Hematopoietic multipotent progenitor cell treated with erythropoietin and hydrocortisone succinate and interleukin-3 and kit ligand, for 15 days (in vitro differentiated cells): ENCODE results near the gene PRKAR1B.
"Not testable (repeated sequence)": the region's sequence is repeated elsewhere in the genome, so short reads cannot be mapped to it uniquely, and the experiment has no call there.

Experiments
- DNase-seq: peaks from one replicate; pipeline ENCODE4 v3.0.0-alpha.2; 2015; ENCODE audit warnings: low spot score

Gene PRKAR1B

DNA sequence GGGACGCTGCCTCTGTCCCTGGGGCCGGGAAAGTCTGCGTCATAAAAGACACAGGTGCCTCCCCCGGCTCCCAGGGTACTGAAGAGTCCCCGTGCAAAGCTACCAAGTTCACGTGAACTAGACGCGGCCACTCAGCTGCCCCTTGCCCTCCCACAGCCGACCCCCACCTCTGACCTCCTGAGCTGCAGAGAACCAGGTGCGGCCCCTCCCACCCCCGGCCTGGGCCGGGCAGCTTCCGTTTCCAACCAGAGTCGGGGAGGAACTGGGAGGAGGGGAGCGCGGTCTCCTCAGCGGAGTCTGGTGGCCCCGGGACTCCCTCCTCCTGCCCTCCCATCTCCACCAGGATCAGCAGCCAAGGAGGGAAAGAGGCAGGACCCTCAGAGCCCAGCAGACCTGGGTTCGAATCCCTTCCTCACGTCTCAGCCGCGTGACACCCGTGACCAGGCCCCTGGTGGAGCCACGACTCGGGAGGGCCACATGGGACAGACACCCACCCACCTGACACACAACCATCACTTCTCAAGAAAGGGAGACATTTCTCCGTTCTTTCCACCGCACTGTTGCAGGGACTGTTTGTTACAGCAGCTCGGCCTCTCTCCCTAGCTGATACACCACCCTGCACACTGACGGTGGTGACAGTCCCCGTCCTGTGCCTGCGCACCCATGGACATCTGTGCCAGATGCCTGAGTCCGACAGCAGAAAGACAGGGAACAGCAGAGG lies 170.1 kb downstream of the PRKAR1B start:
- DNase-seq = no peak

DNA sequence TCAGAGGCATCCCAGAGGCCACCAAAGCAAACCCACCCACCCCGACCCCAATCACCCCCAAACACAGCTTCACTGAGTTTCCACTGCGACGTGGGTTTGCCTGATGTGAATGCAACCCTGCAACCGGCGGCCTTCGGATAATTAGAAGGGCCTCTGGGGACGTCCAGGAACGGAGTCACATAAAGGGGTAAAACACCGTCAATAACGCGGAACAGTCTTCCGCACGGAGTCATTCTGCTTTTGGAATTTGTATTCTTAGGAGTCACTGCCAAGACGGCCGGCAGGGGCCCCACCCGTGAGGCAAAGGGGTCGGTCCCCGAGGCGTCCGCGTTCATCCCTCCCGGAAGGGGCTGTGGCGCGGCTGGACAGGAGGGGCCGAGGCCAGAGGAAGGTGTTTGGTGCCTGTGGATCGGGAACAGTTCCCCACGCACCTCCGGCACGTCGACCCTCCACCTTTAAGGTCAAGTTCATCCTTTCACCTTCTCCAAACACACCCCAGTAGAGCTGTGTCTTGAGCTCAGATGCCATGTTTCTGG lies 170.7 kb downstream of the PRKAR1B start:
- DNase-seq = no peak

DNA sequence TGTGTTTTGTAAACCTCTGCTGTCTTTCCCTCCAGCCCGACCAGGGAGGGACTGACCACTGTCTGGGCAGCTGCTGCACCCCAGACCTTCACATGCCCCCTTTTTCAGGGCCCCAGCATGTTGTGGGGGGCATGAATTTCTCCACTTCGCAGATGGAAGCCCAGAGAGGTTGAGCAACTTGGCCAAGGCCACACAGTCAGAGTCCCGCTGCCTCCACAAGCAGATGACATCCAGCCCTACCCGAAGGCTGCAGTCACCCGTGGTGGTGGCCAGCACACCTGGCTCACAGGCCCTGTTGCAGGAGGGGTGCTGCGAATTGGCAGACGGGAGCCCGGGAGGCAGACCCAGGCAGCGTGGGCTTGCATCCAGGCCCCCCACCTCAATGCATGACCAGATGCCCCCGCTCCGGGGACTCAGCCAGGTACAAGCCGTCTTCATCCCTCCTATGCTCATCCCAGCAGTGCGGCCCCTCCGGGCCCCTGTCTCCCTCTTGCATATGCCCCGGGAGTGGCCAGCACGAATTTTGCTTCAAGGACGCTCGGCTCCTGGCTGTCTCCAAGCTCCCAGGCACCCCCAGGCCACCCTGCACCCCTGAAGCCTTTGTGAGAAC lies 171.4 kb downstream of the PRKAR1B start:
- no peak for DNase-seq

DNA sequence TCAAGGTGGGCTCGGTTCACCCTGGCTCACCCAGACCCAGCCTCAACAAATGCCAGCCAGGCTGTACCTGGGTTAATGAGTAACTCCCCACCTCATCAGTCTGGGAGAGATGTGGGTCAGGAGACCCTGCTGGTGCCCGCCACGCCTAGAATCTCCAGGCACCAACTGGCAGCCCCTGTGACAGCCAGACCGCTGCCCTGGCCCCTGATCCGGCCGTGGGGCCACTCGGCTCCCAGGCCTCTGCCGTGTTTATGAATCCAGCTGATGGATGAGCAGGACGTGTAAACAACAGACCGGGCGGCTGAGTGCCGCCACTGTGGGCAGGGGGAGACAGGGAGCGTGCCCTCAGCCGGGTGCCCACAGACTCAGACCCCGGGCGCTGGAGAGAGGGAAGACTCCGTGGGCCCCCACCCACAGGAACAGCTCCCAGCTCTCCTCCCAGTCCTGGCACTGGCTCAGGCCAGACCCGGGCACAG lies 173.4 kb downstream of the PRKAR1B start:
- no peak for DNase-seq

DNA sequence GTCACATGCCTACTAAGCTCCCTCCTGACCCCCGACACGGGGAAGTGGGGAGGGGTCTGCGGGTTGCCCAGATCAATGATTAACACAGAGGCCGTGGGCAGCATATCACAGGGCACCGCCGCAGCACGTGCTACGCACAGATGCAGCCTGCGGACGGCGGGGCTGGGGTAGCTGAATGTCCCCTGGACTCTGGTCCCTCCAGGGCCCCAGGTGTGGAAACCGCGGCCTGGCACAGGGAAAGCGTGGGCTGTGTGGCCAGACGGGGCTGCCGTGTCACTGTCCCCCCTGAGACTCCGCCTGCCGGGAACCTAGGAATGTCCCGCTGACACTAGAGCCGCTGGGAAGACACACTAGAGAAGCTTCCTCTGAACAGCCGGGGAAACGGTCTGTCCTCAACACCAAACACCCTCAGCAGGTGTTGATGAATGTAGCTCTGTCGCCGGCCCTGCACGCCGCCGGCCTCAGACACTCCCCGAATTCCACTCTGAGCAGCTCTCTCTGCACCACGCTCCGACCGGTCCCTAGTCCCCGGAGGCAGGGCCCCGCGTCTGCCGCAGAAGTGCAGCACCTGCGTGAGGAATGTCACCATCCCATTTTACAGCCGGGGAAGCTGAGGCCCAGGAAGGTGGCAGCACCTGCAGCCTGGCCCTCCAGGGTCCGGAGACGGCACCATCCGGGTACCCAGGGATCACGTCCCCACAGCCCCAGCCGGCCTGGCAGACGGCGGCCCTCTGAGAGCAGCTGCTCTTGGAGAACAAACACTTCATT lies 174.0 kb downstream of the PRKAR1B start:
- no peak for DNase-seq

DNA sequence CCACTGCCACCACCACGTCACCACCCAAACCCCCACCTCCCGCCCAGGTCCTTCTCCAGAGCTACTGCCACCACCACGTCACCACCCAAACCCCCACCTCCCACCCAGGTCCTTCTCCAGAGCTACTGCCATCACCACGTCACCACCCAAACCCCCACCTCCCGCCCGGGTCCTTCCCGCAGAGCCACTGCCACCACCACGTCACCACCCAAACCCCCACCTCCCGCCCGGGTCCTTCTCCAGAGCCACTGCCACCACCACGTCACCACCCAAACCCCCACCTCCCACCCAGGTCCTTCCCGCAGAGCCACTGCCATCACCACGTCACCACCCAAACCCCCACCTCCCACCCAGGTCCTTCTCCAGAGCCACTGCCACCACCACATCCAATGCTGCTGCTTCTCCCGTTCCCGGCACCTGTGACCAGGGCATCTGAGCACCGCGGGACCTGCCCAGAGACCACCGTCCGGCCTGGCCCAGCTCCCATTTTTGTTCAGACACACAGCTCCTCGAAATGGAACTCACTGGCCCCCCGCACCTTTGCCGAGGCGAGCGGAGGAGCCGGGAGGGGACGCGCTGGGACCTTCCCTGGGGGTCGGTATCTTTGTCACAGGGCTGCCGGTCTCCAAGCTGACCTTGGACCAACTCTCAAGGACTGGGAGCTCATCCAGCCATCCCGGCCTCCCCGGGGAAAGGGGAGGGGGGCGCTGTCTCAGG lies 174.8 kb downstream of the PRKAR1B start:
- DNase-seq = not testable (repeated sequence)

DNA sequence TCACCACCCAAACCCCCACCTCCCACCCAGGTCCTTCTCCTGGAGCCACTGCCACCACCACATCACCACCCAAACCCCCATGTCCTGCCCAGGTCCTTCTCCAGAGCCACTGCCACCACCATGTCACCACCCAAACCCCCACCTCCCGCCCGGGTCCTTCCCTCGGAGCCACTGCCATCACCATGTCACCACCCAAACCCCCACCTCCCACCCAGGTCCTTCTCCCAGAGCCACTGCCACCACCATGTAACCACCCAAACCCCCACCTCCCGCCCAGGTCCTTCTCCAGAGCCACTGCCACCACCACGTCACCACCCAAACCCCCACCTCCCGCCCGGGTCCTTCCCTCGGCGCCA lies 175.5 kb downstream of the PRKAR1B start:
- not testable (repeated sequence) for DNase-seq

DNA sequence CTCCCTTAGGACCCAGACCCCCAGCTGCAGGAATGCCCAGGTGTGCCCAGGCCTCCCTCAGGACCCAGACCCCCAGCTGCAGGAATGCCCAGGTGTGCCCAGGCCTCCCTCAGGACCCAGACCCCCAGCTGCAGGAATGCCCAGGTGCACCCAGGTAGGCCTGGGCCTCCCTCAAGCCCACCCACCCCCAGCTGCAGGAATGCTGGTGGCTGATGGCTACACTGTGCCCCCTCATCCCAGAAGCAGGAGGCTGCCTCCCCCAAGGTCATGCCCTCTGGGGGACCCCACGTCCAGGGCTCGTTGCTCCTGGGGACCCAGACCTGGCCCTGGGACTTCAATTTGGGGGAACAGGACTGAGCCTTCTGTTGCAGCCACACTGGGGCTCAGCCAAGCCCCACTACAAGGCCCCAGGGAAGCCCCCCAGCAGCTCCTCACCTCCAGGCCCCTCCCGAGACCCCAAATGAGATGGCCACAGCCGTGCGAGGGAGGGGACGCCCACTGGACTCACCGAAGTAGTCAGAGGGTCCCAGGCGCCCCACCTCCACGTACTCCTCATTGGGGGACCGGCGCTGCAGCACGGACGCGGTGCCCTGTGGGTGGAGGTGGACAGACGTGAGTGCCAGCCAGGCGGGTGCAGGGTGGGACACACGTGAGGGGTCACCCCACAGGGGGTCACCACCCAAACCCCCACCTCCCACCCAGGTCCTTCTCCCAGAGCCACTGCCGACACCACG lies 176.0 kb downstream of the PRKAR1B start:
- DNase-seq = no peak

DNA sequence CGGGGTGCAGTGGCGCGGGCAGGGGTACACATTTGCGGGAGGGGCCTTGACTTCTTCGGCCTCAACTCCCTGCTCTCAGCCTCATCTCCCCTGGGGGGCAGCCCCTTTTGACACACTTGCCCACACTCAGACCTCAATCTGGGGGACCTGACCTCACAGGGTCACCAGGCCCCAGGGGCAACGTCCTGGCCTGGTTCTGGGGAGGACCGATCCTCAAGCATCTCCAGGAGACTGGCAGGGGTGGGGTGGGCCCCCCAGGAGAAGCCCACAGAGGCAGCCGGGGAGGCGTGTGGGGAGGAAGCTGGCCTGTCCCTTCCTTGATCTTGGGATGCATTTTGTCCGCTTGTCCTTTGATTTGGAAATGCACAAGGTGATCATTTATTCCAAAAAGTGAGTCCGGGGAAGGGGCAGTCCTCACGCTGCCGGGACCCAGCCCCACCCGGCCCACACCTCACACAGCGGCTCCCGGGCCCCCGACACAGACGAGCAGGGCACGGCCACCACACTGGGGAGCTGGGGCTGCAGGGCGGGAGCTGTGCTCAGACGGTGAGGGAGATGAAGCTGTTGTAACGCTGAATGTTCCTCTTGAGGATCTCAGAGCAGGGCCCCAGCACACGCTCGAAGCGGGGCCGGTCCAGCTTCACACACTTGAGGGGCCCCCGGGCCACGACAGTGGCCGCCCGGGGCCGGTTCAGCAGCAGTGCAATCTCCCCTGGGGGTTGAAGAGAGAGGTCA lies 177.0 kb downstream of the PRKAR1B start:
- no peak for DNase-seq

DNA sequence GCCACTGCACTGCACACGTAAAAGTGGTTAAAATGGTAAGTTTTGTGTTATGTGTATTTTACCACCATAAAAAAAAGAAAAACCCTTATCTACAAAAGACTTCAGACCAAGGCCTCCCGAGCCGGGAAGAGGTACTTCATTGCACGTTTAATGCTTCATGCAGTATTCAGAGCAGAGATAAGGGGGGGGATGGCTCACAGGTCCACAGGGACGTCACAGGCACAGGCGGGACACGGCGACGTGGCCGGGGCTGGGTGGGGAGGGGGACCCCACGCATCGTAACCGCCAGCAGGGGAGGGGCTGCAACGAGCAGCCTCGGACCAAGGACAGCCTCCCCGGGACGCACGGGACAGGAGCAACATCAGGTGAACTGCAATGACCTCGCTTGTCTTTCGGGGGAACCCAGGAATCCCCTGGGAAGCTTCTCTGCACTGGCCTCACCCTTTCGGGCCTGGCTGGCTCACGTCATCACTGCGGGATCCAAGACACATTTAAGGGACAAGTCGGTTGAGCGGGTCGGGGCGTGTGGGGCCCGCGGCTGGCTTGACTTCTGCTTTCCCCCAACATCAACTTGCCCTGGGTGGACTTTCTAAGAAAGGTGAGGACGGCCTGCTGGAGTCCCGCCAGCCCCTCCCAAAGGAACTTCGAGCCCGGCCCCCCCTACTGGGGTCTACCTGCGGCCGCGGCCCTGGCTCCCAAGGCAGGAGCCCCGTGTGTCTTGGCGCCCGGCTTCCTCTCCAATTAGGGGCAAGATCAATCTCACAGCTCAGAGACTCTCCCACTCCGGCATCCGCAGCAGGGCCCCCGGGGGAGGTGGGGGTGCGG lies 177.8 kb downstream of the PRKAR1B start:
- no peak for DNase-seq

DNA sequence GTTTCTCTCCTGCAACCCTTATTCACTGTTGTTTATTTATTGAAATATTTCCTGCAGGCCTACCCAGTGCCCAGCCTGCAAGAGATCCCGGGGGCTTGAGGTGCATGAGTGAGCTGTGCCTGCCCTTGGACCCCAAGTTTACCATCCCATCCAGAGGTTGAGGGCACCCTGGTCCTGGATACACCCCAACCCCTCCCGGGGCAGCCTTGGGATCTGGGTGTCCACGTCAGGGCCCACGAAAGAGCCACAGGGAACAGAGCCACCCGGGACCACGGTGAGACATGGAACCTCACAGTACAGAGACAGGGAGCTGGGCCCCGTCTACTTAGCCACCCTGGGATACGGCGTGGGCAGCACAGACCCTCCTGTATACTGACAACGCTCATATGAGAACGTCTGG lies 178.7 kb downstream of the PRKAR1B start:
- no peak for DNase-seq

DNA sequence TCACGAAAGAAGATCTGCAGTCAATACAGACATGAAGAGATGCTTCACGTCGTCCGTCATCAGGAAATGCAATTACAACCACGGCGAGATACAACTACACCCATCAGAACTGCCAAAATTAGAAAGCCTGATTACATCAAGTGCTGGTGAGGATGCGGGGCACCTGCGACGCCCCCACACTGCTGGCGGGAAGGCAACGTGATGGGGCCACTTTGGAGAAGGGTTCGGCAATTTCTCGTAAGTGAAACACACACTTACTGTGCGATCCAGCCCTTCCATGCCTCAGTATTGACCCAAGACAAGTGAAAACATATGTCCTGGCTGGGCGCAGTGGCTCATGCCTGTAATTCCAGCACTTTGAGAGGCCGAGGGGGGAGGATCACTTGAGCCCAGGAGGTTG lies 181.6 kb downstream of the PRKAR1B start:
- DNase-seq = no peak

DNA sequence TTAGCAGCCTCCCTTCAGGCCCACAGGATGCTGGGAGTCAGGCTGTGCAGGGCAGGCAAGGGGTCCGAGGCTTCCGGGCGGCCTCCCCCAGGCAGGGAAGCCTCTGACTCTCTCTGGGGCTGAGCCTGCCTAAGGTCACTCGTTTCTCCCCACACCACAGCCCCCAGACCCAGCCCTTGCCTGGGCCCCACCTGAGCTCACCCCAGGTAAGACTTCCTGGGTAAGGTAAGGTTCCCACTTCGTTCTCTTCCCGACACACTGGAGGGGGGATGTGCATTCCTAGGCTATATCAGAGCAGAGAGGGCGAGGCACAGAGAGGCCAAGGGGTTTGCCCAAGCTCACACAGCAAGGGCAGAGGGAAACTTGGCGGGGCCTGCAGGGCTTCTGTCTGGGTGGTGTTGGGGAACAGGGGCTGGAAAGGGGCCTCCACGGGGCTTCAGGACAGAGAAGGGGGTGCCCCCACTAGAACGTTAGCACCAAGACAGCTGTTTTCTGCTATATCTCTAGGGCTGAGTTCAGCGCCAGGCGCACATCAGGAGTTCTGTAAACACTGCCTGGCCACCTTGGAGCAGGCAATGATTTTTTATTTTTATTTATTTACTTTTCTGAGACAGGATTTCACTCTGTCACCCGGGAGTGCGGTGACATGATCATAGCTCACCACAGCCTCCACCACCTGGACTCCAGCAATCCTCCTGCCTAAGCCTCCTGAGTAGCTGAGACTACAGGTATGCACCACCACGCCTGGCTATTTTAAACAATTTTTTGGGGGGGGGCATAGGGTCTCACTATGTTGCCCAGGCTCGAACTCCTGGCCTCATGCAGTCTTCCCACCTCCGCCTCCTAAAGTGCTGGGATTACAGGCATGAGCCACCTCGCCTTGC lies 182.5 kb downstream of the PRKAR1B start:
- no peak for DNase-seq

DNA sequence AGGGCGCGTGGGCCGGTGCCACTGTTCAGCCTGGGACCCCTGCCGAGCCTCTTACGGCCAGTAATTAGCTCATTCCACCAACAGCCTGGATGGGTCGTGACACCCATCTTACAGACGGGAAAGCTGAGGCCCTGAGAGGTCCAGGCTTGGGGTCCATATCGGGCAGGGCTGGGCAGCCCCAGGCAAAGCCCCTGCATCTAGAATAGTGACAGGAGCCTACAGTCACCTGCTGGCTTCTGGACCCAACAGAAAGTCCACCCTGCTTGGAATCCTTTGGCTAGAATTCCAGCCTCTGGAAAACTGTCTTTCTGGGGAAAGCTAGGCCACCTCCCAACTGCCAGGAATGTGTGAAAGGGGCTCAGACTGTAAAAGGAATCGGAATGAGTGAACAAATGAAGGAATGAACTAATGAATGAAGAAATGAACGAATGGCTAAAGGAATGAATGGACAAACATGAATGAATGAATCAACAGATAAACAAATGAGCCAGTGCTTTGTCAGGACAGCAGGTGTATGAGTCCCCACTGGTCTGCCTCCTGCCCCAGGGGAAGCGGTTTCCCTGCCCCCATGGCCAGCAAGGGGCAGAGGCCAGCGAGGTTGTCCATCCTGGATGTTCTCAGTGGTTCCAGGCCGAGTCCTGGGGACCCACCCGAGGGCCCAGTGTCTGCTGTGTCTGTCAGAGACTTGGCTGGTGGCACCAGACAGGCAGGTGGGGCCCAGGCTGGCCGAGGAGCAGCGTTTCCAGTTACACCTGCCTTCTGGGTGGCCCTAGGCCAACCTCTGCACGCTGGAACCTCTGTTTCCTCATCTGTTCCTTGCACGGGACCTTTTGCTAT lies 183.4 kb downstream of the PRKAR1B start:
- DNase-seq = no peak

DNA sequence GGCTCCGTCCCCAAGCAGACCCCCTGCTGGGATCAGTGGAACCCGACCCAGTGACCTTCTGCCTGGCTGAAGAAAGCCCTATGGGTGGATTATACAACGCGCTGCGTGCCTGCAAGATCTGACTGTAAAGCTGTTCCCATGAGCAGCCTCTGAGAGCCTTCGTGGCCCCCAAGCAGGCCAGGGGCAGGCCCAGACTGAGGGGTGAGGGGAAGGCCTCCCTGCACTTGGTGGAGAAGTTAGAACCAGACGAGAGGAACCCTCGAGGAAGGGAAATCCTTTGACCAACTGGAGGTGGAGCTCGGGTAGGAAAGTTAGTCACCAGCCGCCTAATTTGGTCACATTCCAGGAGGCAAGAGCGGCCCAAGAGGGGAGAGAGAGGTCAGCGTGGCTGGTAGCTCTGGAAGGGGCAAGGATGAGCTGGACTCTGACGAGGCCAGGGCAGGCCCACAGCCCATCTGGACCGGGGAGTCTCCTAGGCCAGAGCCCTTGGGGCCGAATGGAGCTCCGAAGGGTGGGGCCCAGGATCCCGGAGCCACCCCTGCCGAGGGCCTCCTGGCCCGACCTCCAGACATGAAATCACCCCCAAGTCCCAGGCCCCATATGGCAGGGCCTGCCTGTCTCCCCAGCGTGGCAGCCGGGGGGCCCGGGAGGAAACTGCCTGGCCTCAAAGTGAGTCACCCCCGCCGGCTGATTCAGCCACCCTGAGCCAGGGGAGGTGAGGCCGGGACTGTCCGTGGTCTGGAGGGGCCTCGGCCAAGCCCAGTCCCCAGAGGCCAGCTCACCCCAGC lies 184.2 kb downstream of the PRKAR1B start:
- no peak for DNase-seq

DNA sequence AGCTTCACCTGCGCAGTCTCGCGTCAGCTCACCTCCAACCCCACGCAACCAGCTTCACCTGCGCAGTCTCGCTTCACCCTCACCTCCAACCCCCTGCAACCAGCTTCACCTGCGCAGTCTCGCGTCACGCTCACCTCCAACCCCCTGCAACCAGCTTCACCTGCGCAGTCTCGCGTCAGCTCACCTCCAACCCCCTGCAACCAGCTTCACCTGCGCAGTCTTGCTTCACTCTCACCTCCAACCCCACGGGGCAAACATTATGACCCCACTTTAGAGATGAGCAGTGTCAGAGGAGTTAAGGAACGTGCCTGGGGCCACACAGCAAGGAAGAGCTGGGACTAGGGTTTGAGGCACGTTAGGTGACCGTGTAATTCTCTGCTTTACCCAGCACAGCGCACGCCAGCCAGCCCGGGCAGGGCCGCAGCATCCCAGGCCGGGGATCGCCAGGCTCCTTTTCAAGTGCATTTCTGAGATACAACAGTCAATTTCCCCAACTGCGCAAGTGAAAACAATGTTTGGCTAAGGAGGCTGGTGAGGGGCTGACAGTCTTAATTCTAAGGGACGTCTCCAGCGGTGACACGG lies 184.9 kb downstream of the PRKAR1B start:
- no peak for DNase-seq

DNA sequence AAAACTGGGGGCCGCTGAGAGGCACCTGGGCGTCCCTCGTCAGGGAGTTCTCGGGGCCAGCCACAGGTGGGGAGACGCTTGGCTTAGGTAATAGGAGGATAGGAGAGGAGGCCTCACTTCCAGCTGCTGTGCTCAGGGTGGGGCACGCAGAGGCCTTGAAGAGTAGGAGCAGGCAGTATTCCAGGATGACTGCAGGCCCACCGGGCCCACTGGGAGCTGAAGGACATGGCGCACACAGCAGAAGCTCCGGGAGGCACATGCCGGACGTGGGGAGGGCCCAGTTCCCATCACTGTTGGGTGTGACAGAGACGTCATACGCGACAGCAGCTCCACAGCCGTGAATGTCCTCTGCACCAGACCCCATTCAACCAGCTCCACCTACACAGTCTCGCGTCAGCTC lies 185.4 kb downstream of the PRKAR1B start:
- DNase-seq = no peak
